ENCODE data around the gene TRIM67.

TRIM67 gene

DNA sequence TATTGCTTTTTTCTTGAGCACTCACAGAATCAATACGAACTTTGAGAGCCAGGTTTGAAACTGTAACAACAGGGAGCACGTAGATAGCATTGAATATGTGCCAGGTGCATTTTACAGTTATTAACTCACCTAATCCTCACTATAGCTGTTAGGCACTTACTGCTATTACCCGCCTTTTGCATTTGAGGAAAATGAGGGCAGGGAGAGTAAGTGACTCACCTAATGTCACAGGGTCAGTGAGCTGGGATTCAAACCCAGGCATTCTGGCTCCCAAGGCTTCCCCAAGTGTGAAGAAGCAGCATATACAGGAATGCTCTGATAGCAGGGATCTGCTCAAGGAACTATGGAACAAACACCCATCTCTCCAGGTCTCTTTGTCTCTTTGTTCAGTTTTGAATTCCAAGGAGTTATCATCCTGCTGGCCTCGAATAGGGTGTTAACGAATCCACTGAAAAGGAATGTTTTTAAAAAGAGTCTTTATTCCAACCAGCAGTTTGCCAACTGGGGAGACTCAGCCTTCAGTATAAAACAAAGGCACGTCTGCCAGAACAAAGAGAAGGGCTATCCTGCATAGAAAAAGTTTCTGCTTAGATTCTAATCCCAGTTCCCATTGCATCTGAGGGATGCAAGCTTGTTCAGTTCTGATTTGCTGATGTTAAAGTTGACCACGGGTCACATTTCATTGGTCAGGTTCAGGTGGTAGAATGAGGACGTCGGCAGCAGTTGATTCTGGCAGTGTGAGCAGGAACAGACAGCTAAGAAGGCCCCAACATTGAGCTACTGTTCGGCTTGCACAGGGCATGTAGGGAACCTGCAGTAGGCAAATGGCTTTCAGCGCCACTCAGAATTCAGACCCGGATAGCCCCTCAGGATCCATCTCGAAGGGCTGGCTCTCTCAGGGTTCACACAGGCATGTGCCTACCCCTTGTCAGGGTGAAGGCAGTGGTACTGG lies 22.1 kb downstream of the TRIM67 start:
- DNase-seq (ENCODE audit: low read depth), result no peak

DNA sequence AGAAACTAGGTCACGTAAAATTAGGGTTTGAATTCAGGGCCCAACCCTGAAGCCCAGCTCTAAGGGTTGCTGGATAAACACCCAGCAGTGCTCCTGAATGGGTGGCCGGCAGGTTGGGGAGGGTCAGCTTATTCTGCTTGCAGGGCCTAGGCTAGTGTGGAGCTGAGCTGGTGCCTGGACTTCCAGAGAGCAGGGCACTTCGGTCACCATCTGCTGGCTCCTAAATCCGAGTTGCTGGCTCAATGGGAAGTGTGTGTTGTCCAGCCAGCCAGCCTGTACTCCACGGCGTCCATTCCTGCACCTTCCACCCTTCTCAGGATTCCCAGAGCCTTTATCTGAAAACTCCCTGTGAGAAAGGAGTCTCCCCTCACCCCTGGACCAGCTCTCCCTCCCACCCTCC lies 23.0 kb downstream of the TRIM67 start:
- DNase-seq (ENCODE audit: low read depth), result no peak

DNA sequence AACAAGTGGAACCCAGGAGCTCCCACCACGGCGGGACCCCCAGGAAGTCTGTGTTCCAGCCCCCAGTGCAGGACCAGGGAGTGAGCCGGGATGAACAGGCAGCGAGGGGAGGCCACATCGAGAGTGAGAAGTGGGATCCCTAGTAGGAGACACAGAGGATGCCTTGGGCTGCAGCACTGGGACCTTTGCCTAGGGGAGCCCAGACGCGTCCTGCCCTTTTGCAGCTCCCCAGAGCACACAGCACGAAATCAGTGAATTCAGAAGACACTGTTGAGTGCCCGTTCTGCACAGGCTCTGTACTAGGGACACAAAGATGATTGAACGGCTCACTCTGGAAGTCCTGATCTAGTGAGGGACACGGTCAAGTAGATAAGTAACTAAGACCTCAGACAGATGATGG lies 23.5 kb downstream of the TRIM67 start:
- no peak for DNase-seq (ENCODE audit: low read depth)

DNA sequence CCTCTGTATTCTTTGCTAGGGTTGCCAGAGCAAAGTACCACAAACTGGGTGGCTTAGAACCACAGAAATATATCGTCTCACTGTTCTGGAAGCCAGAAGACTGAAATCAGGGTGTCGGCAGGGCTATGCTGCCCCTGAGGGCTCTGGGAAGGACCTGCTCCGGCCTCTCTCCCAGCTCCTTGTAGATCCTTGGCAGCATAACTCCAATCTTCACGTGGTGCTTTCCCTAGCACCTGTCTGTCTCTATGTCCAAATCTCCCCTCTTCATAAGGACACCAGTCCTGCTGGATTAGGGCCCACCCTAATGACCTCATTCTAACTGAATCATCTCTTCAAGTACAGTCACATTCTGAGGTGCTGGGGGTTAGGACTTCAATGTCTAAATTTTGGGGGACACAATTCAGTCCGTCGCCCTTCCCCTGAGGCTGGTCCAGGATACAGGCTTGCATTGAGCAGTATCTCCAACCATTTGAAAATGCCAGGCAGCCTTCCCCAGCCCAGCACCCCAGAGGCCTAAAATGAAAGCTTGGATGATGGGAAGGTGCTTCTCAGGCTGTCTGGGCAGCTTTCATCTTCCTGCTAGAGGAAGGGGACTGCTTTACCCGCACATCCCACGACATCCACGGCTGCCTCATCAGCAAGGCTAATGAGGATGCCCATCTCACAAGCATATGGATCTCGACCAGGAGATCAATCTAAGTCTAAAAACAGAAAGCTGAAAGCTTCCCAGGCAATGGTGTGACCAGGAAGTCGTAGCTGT lies 24.7 kb downstream of the TRIM67 start:
- DNase-seq (ENCODE audit: low read depth), result no peak

DNA sequence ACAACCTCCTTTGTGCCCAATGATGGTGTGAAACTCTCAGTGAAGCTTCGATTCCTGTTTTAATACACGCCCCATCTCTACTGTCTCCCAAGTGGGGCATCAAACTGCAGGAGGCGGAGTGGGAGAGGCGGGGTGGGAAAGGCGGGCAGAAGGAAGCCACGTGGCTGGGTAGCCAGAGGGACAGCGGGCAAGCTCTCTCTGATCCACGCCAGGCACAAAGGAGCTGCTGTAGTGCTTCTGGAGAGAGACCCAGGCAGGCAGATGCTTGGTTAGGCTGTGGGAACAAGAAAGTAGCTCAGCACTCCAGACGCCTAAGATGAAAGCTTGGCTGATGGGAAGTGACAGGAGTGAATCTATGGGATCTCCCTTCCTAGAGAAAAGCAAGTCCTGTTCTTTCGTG lies 25.7 kb downstream of the TRIM67 start:
- DNase-seq (ENCODE audit: low read depth), result no peak

DNA sequence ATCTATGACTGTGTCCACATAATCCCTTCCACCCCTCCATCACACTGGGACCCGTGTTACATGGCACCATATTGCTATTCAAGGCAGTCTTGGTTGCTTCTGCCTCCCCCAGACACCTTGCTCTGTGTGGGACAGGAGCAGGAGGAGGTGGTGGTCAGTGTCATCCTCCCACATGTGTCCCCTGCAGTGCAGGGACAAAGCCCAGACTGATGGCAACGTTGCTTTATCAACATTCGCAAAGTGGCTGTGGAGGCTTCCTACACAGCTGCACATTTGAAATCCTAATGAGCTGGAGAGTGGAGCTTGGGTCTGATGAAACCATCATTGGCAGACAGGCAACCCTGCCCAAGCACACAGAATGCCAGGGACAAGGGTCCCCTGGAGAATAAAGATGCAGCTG lies 26.2 kb downstream of the TRIM67 start:
- DNase-seq (ENCODE audit: low read depth), result no peak

DNA sequence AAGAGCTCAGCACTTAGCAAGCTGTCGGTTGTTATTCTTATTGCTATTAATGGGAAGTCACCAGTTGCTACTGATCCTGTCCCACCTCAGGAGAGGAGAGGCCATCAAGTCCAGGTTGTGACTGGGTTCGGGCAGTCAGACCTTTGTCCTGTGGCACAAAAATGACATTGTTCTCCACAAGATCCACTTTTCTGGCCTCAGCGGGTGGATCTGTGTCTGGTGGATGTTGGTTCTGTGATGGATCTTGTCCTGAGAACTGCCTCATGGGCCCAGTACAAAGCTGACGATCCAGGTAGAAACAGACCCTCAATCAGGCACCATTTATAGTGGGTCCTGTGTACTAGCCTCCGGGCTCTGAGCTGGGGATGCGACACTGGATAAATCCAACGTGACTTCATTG lies 26.9 kb downstream of the TRIM67 start:
- DNase-seq (ENCODE audit: low read depth), result no peak

DNA sequence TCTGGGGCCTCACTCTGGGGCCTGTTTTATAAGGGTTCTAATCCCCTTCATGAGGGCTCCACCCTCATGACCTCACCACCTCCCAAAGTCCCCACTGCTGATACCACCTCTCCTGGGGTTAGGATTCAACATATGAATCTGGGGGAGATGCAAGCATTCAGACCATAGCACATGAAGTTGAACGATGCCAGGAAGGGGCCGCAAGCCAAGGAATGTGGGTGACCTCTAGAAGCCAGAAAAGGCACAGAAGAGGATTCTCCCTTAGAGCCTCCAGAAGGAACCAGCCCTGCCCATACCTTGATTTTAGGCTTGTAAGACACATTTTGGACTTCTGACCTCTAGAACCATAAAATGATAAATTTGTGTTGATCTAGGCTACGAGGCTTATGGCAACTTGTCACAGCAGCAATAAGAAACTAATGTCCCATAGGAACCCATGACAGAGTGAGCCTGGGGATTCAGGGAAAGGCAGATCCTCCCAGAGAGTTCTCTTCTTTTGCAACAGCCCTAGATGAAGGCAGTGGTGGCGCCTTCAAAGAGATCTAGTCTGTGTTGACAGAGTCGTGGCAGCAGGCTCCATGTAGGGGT lies 27.9 kb downstream of the TRIM67 start:
- no peak for DNase-seq (ENCODE audit: low read depth)

DNA sequence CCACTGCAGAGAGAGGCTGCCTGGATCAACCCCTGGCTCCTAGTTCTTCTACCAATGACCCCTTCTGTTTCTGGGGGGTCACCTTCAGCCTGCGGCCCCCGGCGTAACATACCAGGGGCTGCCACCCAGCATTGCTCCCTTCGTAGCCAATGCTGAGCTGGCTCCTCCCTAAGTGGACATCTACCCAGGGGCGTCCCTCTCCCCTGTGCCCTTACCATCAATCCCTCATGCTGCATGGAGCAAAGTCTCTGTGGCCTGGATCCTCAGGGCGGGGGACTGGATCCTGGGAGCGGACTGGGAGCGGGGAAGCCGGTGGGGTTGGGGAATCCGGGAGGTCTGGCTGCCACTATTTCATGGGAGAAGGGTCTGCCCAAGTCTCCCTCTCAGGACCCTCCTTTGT lies 28.6 kb downstream of the TRIM67 start:
- DNase-seq (ENCODE audit: low read depth), result no peak

DNA sequence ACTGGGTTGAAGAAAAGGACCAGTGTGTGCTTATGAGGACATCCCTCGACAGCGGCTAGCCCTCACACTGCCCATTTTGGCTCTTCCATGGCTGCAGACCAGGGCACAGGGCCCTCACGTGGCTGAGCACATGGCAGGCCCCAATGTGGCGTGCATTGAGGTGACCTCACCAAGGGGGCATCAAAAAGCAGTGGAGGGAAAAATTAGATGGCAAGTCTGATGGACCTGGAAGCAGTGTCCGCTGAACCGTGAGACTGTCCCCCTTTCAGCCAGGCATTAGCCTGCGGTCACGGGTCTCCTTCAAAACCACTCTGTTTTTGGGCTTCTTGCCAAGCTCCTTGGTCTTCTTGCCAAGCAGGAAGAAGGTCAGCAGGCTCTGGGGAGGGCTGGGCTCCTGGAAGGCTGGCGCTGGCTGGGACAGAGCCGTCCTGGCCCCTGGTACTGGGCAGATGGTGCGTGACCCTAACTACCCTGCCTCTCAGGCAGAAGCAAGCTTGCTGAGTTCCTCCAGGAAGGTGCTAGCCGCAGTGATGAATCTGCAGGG lies 30.8 kb downstream of the TRIM67 start:
- DNase-seq (ENCODE audit: low read depth), result no peak

DNA sequence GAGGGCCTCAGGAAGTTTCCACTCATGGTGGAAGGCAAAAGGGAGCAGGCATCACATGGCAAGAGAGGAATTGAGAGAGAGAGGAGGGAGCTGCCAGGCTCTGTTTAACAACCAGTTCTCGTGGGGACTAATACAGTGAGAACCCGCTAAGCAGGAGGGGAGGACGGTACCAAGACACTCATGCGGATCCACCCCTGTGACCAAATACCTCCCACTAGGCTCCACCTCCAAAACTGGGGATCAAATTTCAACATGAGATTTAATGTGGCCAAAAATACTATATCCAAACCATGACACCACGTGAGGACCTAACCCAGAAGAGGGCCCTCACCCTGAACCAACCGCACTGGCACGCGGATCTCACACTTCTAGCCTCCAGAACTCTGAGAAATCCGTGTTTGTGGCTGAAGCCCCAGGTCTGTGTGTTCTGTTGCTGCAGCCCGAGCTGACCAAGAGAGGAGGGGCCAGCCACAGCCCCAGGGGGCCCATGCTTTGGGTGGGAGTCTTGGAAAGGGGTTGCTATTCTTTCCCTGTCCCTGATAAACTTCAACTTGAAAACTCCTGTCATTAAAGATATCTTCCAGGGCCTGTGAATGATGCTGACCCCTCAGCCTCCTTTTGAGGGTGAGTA lies 32.0 kb downstream of the TRIM67 start:
- no peak for DNase-seq (ENCODE audit: low read depth)

DNA sequence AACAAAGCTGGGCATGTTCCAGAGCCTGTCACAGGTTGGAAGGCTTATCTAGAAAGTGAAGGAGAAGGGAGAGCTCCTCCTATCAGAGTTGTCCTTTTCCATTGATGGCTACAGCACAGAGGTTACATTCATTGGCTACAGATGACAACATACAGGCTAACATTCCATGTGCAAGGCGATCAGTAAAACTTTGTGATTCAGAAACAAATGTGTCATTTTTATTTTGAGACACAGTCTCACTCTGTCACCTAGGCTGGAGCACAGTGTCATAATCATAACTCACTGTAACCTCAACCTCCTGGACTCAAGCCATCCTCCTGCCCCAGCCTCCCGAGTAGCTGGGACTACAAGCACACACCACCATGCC lies 32.6 kb downstream of the TRIM67 start:
- no peak for DNase-seq (ENCODE audit: low read depth)

DNA sequence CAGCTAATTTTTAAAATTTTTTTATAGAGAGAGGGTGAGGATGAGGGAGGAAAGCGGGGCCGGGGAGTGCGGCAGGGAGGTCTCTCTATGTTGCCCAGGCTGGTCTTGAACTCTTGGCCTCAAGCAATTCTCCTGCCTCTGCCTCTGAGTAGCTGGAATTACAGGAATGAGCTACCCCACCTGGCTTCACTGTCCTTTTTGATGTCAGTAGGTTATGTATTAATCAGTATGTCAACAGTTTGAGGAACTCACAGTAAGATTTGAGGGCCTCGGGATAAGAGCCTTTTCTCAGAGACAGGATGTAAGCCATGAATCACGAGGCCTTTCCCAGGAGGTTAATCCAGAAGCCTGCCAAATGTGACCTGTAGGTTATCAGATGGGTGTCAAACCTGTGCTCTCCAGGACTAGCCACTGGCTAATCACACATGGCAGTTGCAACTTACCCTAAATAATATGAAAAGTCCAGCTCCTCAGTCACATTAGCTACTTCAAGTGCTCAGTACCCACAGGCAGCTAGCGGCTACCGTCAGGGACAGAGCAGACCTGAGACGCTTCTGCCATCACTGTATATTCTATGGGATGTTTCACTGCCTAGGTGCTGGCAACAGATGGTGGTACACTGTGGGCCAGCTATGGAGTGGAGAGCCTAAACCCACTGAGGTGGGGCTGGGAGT lies 33.1 kb downstream of the TRIM67 start:
- DNase-seq (ENCODE audit: low read depth), result no peak

DNA sequence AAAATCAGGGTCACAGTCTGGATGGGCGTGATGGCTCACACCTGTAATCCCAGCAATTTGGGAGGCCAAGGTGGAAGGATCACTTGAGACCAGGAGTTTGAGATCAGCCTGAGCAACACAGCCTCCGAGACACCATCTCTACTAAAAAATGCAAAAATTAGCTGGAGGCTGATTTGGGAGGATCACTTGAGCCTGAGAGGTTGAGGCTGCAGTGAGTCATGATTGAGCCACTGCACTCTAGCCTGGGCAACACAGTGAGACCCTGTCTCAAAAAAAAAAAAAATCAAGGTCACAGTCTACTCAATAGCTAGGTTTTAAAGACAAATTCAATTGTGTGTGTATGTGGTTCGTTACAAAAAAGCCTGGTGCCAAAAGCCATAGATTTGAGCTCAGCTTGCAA lies 34.4 kb downstream of the TRIM67 start:
- no peak for DNase-seq (ENCODE audit: low read depth)

DNA sequence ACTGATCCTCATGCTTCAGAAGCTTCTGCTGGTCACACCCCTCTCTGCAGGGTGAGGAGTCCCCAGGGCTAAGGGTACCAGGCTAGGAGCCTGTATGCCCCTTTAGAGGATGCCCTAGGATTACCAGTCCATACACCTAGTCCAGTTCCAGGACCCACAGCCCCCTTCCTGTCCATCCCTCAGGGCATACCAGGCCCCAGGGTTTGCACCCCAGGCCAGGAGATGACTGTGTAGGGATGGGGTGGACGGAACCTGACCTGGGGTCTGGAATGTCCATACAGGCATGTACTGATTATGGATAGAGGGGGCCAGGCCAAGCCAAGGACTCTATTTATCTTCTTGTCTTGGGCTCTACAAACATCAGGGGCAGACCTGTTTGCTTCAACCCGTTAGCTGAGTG lies 34.9 kb downstream of the TRIM67 start:
- DNase-seq (ENCODE audit: low read depth), result no peak

DNA sequence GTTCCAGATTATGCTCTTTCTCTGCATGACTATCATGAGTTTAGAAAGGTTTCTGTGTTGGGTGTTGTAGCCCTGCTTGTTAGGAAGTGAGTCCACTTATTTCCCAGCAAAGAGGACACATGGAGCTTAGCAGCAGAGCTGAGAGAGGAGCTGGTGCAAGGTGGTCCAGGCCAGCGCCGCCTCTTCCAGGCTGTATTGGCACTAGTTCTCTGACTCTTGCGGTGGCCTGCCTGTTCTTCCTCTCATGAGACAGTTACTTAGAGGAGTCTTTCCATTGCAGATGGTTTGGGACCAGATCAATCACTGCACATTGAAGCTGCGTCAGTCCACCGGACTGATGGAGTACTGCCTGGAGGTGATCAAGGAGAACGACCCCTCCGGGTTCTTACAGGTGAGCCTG lies 38.0 kb downstream of the TRIM67 start:
- no peak for DNase-seq (ENCODE audit: low read depth)

DNA sequence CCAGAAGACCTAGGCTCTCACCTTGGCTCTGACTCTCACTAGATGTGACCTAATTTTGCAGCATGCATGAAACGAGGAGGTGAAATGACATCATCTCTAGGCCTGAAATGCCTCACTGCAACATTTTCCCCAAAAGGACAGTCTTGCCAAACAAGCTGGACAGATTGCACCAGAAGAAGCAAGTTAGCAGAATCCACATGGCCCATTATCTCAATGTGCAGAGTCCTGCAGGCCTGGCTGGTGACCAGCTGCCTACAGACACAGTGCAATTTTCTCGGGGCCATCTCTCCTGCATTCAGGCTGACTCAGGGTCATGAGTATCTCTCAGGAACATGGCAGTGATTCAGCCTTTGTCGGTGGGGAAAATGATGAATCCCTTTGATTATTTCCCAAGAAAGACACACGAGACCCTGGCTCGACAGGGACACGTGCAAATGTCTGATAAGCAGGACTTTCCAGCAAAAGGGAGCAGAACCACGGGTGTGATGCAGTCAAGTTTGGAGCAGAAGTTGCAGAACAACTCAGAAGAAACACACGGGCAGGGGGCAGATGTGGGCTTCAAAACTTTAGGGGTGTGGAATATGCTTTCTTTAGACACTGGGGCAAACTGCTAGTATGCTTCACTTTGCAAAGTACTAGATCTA lies 38.7 kb downstream of the TRIM67 start:
- DNase-seq (ENCODE audit: low read depth), result no peak

DNA sequence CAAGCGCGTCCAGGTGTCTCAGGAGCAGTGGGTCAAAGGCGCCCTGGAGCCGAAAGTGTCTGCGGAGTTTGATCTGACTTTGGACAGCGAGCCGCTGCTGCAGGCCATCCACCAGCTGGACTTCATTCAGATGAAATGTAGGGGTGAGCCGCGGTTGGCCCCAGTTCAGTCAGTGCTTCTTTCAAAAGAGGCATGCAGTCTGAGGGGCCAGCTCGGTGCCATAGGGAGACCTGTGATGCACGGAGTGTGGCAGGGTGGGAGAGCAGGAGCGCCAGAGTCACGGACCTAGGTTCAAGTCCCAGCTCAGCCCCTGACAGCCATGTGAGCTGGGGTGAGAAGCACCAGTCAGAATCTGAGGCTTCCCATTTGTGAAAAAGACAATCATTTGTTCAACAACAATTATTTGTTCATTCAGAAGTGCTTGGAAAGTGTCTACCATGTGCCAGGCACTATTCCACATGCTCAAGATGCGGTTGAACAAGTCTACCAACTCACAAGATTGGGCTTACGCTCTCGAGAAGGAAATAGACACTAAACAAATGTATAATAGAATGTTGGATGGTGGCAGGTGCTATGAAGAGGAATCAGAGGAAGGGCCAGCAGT lies 39.6 kb downstream of the TRIM67 start:
- no peak for DNase-seq (ENCODE audit: low read depth)

DNA sequence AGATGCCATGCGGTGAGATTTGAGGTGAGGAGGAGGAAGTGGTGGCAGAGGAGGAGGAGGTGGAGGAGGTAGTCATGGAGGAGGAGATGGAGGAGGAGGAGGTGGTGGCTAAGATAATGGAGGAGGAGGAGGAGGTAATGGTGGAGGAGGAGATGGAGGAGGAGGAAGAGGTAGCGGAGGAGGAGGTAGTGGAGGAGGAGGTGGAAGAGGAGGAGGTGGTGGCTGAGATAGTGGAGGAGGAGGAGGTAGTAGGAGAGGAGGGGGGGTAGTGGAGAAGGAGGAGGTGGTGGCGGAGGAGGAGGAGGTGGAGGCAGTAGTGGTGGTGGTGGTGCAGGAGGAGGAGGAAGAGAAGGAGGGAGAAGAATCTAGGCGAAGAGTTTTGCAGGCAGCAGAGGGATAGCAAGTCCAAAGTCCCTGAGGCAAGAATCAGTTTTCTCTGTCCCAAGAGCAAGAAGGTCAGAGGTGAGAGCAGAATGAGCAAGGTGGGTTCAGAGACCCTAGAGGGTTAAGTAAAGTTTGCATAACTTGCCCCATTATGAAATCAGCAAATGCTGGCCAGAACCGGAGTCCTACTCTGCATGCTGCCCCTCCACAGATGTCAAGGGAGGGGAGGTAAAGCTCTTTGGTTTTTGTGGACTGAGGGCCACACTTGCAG lies 40.2 kb downstream of the TRIM67 start:
- no peak for DNase-seq (ENCODE audit: low read depth)
